ENCODE results near the gene DNAH8. TPM values are rescaled to one million over a fixed set of nuclear protein-coding genes. Genes with fewer than 3 reads are reported as not detected.

DNAH8 gene
- total and polyA plus RNA-seq, 2 experiments from 2014 or later, result 0.03 to 0.15 TPM

DNA sequence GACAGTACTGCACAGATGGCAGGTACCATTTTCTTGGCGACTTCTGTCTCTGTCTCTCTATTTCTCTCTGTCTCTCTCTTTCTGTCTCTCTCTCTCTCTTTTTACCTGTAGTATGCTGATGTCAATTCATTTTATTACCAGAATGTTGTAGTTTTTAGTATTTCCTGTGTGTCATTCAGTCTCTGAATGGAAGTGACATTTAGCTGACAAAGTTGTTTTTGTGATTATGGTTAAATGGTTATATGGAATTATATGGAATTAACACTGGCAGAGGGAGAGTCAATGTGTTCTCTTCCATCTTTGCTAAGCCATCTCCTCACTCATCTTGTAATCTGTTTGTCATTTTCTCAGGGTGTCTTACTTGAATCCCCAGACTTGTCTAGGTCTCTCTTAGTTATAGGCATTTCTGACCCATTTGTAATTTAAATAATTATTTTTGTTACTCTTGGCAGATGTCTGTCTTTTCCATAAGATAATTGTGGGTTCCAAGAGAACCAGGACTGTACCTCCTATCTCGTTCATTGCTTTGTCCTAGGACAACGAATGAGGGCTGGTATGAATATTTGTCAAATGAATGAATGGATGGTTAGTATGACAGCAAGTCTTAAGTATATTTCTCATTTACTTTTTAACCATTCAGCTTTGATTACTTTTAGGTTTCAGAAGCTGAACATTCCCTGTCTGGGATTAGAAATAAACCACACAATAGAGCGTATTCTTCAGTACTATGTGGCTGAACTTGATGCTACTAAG is 64.4 kb downstream of the DNAH8 start:
- 92% methylated on average over 4 of the region's 4 CpGs for WGBS (ENCODE audit: low lambda C conversion rate, missing lambda C conversion rate)
- no peaks in the 10 kb centered on the region for H3K9me2 ChIP-seq (replicated peaks; ENCODE audit: insufficient read depth)
- no peak overlapping the region for H2AFZ ChIP-seq

DNA sequence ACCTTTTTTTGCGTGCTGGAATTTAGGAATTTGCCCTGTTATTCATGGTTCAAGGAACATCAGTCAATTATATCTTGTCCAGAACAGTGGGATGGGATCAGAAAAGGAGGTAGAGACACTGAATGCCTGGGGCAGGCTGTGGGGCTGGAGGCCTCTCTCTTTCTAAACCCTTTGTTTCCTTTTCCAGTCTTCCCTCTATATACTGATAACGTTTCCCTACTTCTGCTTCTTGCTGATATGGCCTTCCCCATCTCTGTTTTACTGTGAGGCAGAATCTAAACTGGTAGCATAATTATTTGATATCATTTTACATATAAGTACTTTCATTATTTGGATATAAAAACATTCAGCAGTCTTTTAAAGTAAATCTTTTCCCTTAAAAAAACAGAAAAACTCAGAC is 67.5 kb downstream of the DNAH8 start:
- Histone ChIP-seq H3K27me3 (no peaks in the 10 kb centered on the region), H4K20me1 (ENCODE audit: insufficient read depth, poor library complexity, severe bottlenecking) (no peaks in the 10 kb centered on the region), H3K4me2 (no peak overlapping the region), H3K4me1 (ENCODE audit: insufficient read depth) (no peaks in the 10 kb centered on the region), H3K27ac (no peak overlapping the region), H3K9me2 (replicated peaks; ENCODE audit: insufficient read depth) (no peaks in the 10 kb centered on the region), H2AFZ (peak overlapping the region; percentile 1), H3K36me3 (replicated peaks; ENCODE audit: insufficient read depth, low read depth) (no peaks in the 10 kb centered on the region), H3K9me3 (ENCODE audit: low read depth) (no peaks in the 10 kb centered on the region), H3K79me2 (no peaks in the 10 kb centered on the region), H3K4me3 (no peak overlapping the region)
- TF ChIP-seq, protein P1, sequence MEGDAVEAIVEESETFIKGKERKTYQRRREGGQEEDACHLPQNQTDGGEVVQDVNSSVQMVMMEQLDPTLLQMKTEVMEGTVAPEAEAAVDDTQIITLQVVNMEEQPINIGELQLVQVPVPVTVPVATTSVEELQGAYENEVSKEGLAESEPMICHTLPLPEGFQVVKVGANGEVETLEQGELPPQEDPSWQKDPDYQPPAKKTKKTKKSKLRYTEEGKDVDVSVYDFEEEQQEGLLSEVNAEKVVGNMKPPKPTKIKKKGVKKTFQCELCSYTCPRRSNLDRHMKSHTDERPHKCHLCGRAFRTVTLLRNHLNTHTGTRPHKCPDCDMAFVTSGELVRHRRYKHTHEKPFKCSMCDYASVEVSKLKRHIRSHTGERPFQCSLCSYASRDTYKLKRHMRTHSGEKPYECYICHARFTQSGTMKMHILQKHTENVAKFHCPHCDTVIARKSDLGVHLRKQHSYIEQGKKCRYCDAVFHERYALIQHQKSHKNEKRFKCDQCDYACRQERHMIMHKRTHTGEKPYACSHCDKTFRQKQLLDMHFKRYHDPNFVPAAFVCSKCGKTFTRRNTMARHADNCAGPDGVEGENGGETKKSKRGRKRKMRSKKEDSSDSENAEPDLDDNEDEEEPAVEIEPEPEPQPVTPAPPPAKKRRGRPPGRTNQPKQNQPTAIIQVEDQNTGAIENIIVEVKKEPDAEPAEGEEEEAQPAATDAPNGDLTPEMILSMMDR (IDR thresholded peaks at IDR 0.05; ENCODE audit: poor library complexity), result no peak
- TF ChIP-seq EZH2 (IDR thresholded peaks at IDR 0.05; ENCODE audit: borderline replicate concordance) (no peak), EZH2phosphoT487 (IDR thresholded peaks at IDR 0.05; ENCODE audit: low read depth, severe bottlenecking, unreplicated experiment) (no peak)
- 71% methylated on average over 2 of the region's 2 CpGs for WGBS (ENCODE audit: low lambda C conversion rate, missing lambda C conversion rate)
- no peak for DNase-seq (ENCODE audit: low spot score)

More for the DNA sequence above, 64.4 kb downstream of the DNAH8 start:
- H3K9me3 ChIP-seq (ENCODE audit: low read depth), result no peaks in the 10 kb centered on the region
- H3K4me3 ChIP-seq, result no peak overlapping the region
- no peak overlapping the region for H3K4me2 ChIP-seq
- H3K27me3 ChIP-seq, result no peaks in the 10 kb centered on the region
- H3K4me1 ChIP-seq (ENCODE audit: insufficient read depth), result no peaks in the 10 kb centered on the region
- H3K36me3 ChIP-seq (replicated peaks; ENCODE audit: insufficient read depth, low read depth), result no peaks in the 10 kb centered on the region
- no peaks in the 10 kb centered on the region for H4K20me1 ChIP-seq (ENCODE audit: insufficient read depth, poor library complexity, severe bottlenecking)
- DNase-seq (ENCODE audit: low spot score), result no peak
- no peak for TF ChIP-seq EZH2phosphoT487 (IDR thresholded peaks at IDR 0.05; ENCODE audit: low read depth, severe bottlenecking, unreplicated experiment)
- H3K79me2 ChIP-seq, result no peaks in the 10 kb centered on the region
- no peak overlapping the region for H3K27ac ChIP-seq

DNA sequence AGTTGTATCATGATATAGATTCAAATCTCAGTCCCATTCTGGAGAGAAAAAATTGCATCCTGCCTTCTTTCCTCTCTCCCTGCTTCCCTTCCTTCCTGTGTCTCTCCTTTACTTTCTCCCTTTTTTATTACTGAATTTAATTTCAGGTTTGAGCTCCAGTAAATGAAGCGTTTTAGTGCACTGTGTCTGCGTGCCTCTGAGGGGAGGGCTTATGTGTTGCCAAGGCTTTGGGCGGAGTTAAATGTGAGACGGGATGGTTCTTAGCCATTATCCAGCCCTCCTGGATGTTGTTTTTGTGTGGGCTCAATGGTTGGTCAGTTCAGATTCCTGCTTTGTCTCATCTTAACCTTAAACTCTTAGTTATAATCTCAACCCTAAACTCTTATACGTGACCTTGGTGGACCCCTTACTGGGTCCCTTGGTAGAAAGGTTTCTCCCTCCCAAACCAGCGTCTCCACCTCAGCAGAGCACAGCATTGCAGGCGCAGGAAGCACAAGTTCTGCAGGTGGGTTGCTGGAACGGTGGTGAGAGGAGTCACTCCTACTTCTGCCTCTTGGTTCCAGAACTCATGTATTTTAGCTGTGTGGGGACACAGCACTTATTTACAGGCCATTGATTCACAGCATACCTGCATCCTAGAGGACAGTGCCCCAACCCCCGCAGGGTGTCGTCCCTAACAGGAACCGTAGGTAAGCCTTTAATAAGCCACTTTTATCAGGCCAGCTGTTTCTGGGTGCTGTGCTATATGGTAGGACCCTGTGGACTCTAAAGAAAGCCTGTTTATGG is 68.5 kb downstream of the DNAH8 start:
- Histone ChIP-seq H3K79me2 (no peaks in the 10 kb centered on the region), H3K4me3 (no peak overlapping the region), H3K4me1 (ENCODE audit: insufficient read depth) (no peaks in the 10 kb centered on the region), H3K36me3 (replicated peaks; ENCODE audit: insufficient read depth, low read depth) (no peaks in the 10 kb centered on the region), H3K27ac (no peak overlapping the region), H3K9me3 (ENCODE audit: low read depth) (no peaks in the 10 kb centered on the region), H4K20me1 (ENCODE audit: insufficient read depth, poor library complexity, severe bottlenecking) (no peaks in the 10 kb centered on the region), H2AFZ (peak overlapping the region; percentile 21), H3K9me2 (replicated peaks; ENCODE audit: insufficient read depth) (no peaks in the 10 kb centered on the region), H3K4me2 (no peak overlapping the region), H3K27me3 (no peaks in the 10 kb centered on the region)
- 45% methylated on average over 11 of the region's 11 CpGs for WGBS (ENCODE audit: low lambda C conversion rate, missing lambda C conversion rate)
- no peak for TF ChIP-seq EZH2phosphoT487 (IDR thresholded peaks at IDR 0.05; ENCODE audit: low read depth, severe bottlenecking, unreplicated experiment)
- no peak for TF ChIP-seq EZH2 (IDR thresholded peaks at IDR 0.05; ENCODE audit: borderline replicate concordance)
- TF ChIP-seq, protein P1 (IDR thresholded peaks at IDR 0.05; ENCODE audit: poor library complexity), result no peak
- DNase-seq (ENCODE audit: low spot score), result no peak
